Kidney epithelial cell (primary cell): Measurements from ENCODE around the gene INPP5E. TPM values are rescaled to one million over a fixed set of nuclear protein-coding genes. Genes with fewer than 3 reads are reported as not detected.

Experiments used
- DNase-seq: peaks from one replicate; pipeline ENCODE4 v3.0.0-alpha.2; 2010; ENCODE audit warnings: low read depth
- H3K27me3 ChIP-seq: 2 replicates; pipeline ENCODE4 v1.6.0; 2011; ENCODE audit warnings: low read length; ENCODE audit not compliant: control insufficient read depth, insufficient read depth
- H3K36me3 ChIP-seq: 2 replicates; pipeline ENCODE4 v1.5.1; 2011; ENCODE audit warnings: low read length; ENCODE audit not compliant: control insufficient read depth, insufficient read depth
- H3K4me3 ChIP-seq: 2 replicates; pipeline ENCODE4 v1.5.1; 2011; ENCODE audit warnings: low read depth, mild to moderate bottlenecking, control low read depth, low read length
- total RNA-seq: library from RNA; depleted of rRNA; stranded (reverse); fragments of >200 nt; gene quantifications from 2 replicates; pipeline ENCODE4 v1.2.3, GENCODE V29; 2015
- TF ChIP-seq, protein P1 (sequence below): IDR thresholded peaks from 2 replicates; pipeline ENCODE4 v1.5.1; 2011; ENCODE audit warnings: mild to moderate bottlenecking, moderate library complexity, low read length, control low read depth, inconsistent platforms; ENCODE audit not compliant: insufficient read depth, poor library complexity, severe bottlenecking

INPP5E gene
- total RNA-seq, 1 donor from 2014 or later, result 14.5 TPM

- Histone ChIP-seq H3K4me3 (no peak overlapping the region), H3K36me3 (peaks cover 7% of the 10 kb centered on the region), H3K27me3 (no peaks in the 10 kb centered on the region)
- TF ChIP-seq, protein P1, sequence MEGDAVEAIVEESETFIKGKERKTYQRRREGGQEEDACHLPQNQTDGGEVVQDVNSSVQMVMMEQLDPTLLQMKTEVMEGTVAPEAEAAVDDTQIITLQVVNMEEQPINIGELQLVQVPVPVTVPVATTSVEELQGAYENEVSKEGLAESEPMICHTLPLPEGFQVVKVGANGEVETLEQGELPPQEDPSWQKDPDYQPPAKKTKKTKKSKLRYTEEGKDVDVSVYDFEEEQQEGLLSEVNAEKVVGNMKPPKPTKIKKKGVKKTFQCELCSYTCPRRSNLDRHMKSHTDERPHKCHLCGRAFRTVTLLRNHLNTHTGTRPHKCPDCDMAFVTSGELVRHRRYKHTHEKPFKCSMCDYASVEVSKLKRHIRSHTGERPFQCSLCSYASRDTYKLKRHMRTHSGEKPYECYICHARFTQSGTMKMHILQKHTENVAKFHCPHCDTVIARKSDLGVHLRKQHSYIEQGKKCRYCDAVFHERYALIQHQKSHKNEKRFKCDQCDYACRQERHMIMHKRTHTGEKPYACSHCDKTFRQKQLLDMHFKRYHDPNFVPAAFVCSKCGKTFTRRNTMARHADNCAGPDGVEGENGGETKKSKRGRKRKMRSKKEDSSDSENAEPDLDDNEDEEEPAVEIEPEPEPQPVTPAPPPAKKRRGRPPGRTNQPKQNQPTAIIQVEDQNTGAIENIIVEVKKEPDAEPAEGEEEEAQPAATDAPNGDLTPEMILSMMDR, result no peak
- no peak for DNase-seq
Observed at GRCh38 chr9:136473354-136473721, 33.7 kb upstream of the INPP5E start.

DNA sequence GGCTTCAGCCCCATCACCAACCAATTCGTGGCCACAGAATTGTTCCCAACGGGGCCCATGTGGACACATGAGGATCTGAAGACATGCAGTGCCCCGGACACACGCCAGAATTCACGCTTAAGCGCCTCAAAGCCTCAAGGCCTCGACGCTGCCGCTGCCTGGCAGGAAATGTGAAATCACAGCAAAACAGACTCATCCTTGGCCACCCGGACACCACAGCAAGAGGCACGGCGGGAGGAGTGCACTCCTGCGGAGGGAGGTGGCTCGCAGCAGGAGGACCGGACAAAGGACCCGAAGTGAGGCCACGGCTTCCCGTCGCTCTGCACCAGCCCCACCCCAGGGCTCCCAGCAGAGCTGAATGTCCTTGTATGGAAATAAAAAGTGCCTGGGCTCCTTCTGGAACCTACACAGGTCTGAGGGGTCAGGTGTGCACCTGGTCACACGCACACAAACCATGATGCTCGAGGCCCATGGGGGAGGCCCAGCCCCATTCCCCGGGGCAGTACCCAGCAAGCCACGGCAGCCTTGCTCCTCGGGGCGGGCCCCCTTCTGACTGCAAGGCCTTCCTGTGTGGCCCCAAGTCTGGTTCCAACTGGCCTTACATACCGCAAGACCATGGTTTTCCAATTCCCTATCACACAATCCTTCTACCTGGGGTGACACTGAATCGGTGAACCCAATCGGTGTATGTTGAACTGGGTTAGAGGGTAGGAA is 33.2 kb upstream of the INPP5E start:
- H3K27me3 ChIP-seq, result no peaks in the 10 kb centered on the region
- TF ChIP-seq, protein P1, result no peak
- peaks cover 8% of the 10 kb centered on the region for H3K36me3 ChIP-seq
- H3K4me3 ChIP-seq, result no peak overlapping the region
- DNase-seq, result no peak

- Histone ChIP-seq H3K36me3 (peaks cover 9% of the 10 kb centered on the region), H3K27me3 (no peaks in the 10 kb centered on the region), H3K4me3 (no peak overlapping the region)
- TF ChIP-seq, protein P1, result no peak
- no peak for DNase-seq
Observed at GRCh38 chr9:136471802-136472487, 32.3 kb upstream of the INPP5E start.

DNA sequence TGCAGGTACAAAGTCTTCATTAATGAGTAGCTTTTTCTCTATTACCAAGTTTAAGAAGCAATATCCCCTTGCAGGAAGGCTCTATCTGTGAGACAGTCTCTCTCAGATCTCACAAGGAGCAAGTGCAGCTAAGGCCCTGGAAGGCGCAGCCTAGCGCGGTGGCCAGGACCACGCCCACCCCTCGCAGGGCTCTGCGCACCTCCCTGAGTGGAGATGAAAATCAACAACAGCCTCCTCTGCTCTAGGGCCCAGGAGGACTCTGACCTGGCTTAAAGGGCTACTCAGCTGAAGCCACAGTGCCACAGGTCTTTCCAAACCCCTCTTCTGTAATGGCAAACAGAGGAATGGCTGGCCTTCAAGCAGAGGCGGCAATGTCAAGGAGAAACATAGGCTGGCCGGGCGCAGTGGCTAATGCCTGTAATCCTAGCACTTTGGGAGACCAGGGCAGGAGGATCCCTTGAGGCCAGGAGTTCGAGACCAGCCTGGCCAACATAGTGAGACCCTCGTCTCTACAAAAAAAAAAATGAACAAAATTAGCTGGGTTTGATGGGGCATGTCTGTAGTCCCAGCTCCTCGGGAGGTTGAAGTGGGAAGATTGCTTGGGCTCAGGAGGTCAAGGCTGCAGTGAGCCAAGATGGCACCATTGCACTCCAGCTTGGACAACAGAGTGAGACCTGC is 31.3 kb upstream of the INPP5E start:
- Histone ChIP-seq H3K27me3 (no peaks in the 10 kb centered on the region), H3K4me3 (no peak overlapping the region), H3K36me3 (peaks cover 9% of the 10 kb centered on the region)
- TF ChIP-seq, protein P1, result no peak
- DNase-seq, result no peak

GRCh38 chr9:136470356-136470755 is 30.7 kb upstream of the INPP5E start:
- TF ChIP-seq, protein P1, result no peak
- no peak for DNase-seq
- H3K36me3 ChIP-seq, result peaks cover 9% of the 10 kb centered on the region
- H3K27me3 ChIP-seq, result no peaks in the 10 kb centered on the region
- no peak overlapping the region for H3K4me3 ChIP-seq
